Gastroesophageal sphincter (tissue), 3 donors: ENCODE measurements around the gene CACNA2D3.

Experiments
- EP300 ChIP-seq: sonication (generic); formaldehyde crosslinking; IDR thresholded peaks from one replicate; pipeline ENCODE4 v1.6.1; 2017; ENCODE audit warnings: antibody characterized with exemption, mild to moderate bottlenecking
- POLR2AphosphoS5 ChIP-seq: sonication (generic); formaldehyde crosslinking; IDR thresholded peaks from one replicate; pipeline ENCODE4 v1.6.1; 2017; ENCODE audit warnings: antibody characterized with exemption
- TF ChIP-seq, protein P1 (sequence below), 4 experiments: fragments of 200-600 bp in 2 of 4; fragments of 450-650 bp in 2 of 4; sonication (generic) in 1 of 4; IDR thresholded peaks; one replicate each; pipeline ENCODE4 v1.5.1; 2017 to 2019; ENCODE audit warnings: antibody characterized with exemption in 4 of 4, mild to moderate bottlenecking in 2 of 4, moderate library complexity in 2 of 4

GRCh38 chr3:55085231-55085630, 962.9 kb downstream of the CACNA2D3 start:
- TF ChIP-seq EP300 (no peak), POLR2AphosphoS5 (no peak)
- TF ChIP-seq, protein P1, sequence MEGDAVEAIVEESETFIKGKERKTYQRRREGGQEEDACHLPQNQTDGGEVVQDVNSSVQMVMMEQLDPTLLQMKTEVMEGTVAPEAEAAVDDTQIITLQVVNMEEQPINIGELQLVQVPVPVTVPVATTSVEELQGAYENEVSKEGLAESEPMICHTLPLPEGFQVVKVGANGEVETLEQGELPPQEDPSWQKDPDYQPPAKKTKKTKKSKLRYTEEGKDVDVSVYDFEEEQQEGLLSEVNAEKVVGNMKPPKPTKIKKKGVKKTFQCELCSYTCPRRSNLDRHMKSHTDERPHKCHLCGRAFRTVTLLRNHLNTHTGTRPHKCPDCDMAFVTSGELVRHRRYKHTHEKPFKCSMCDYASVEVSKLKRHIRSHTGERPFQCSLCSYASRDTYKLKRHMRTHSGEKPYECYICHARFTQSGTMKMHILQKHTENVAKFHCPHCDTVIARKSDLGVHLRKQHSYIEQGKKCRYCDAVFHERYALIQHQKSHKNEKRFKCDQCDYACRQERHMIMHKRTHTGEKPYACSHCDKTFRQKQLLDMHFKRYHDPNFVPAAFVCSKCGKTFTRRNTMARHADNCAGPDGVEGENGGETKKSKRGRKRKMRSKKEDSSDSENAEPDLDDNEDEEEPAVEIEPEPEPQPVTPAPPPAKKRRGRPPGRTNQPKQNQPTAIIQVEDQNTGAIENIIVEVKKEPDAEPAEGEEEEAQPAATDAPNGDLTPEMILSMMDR (IDR thresholded peaks at IDR 0.05) = no peak
